Endothelial cell (in vitro differentiated cells): ENCODE measurements around the gene ATP6V0B. TPM values are rescaled to one million over a fixed set of nuclear protein-coding genes. Genes with fewer than 3 reads are reported as not detected.
A peak's percentile ranks its signal among the peaks of the same experiment; 100 is the strongest.

Experiments used
- DNase-seq: peaks from one replicate; pipeline ENCODE4 v3.0.0; 2021; ENCODE audit warnings: low spot score
- H3K27ac Mint-ChIP-seq: one replicate; pipeline ENCODE4 v1.8.0; 2021; ENCODE audit warnings: mixed read lengths, inconsistent platforms; ENCODE audit not compliant: unreplicated experiment
- H3K27me3 Mint-ChIP-seq: one replicate; pipeline ENCODE4 v1.8.0; 2021; ENCODE audit warnings: mild to moderate bottlenecking, moderate library complexity, mixed read lengths, inconsistent platforms; ENCODE audit not compliant: unreplicated experiment
- H3K36me3 Mint-ChIP-seq: one replicate; pipeline ENCODE4 v1.8.0; 2021; ENCODE audit warnings: mild to moderate bottlenecking, low read depth, mixed read lengths, inconsistent platforms; ENCODE audit not compliant: unreplicated experiment
- H3K4me1 Mint-ChIP-seq: one replicate; pipeline ENCODE4 v1.8.0; 2021; ENCODE audit warnings: mild to moderate bottlenecking, mixed read lengths, inconsistent platforms; ENCODE audit not compliant: unreplicated experiment
- H3K4me3 Mint-ChIP-seq: one replicate; pipeline ENCODE4 v1.8.0; 2021; ENCODE audit warnings: mild to moderate bottlenecking, mixed read lengths, inconsistent platforms; ENCODE audit not compliant: unreplicated experiment
- H3K9me3 Mint-ChIP-seq: one replicate; pipeline ENCODE4 v1.8.0; 2021; ENCODE audit warnings: mixed read lengths, inconsistent platforms; ENCODE audit not compliant: unreplicated experiment
- total RNA-seq: library from RNA; stranded (reverse); fragmentation: NEBNext Ultra II Directional; extraction: Animal tissue kit (Norgen Biotek cat#: 25700); gene quantifications from one replicate; pipeline ENCODE4 v1.2.1, GENCODE V29; 2021; ENCODE audit not compliant: unreplicated experiment
- TF ChIP-seq, protein P1 (sequence below): fragments of 200-600 bp; sonication (generic); IDR thresholded peaks from one replicate; pipeline ENCODE4 v1.5.0; 2021; ENCODE audit warnings: antibody characterized with exemption; ENCODE audit not compliant: unreplicated experiment

ATP6V0B gene
- total RNA-seq, 1 donor from 2014 or later = 94.5 TPM

DNA sequence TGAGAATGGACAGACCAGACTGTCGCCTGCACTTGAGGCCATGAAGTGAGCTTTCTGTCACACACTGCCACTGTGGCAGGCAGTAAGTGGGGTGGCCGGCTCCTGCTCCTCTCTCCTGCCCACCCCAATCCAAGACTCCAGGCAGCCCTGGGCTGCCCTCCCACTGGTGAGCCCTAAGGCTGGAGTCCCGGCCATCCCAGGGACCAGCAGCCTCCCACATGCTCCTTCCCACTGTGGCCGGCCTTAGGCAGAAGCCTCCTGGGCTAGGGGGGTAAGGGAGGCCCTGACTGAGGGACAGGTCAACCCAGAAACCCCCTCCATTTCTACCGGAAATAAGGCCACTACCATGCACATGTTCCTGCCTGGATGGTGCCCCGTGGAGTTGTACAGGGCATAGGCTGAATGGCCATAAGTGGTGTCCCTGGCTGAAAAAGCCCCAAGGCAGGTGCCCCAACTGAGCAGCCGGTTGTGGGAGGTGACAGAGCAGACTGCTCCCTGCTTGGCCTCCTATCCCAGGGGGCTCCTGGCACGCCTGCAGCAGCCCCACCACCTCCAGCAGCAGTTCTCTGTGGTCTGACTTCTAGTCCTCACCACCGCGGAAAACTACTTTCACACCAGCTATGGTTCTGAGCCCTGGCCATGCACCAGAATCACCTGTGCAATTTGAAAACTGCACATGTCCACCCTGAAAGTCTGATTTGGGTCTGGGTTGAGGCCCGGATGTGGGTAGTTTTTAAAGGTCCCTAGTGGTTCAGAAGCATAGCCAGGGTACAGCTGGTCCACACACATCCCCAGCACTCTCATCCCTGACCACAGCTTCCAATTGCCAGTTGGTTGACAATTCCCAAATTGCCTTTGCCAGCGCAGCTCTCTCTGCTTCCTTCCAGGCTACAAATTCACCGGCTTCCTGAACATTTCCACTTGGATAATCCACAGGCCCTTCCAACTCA, 42.8 kb upstream of the ATP6V0B start:
- TF ChIP-seq, protein P1, sequence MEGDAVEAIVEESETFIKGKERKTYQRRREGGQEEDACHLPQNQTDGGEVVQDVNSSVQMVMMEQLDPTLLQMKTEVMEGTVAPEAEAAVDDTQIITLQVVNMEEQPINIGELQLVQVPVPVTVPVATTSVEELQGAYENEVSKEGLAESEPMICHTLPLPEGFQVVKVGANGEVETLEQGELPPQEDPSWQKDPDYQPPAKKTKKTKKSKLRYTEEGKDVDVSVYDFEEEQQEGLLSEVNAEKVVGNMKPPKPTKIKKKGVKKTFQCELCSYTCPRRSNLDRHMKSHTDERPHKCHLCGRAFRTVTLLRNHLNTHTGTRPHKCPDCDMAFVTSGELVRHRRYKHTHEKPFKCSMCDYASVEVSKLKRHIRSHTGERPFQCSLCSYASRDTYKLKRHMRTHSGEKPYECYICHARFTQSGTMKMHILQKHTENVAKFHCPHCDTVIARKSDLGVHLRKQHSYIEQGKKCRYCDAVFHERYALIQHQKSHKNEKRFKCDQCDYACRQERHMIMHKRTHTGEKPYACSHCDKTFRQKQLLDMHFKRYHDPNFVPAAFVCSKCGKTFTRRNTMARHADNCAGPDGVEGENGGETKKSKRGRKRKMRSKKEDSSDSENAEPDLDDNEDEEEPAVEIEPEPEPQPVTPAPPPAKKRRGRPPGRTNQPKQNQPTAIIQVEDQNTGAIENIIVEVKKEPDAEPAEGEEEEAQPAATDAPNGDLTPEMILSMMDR = no peak
- Mint-ChIP-seq H3K27ac (no peak overlapping the region), H3K36me3 (peaks cover 7% of the 10 kb centered on the region), H3K4me3 (no peak overlapping the region), H3K4me1 (peaks cover 4% of the 10 kb centered on the region), H3K27me3 (peaks cover 12% of the 10 kb centered on the region), H3K9me3 (no peaks in the 10 kb centered on the region)
- no peak for DNase-seq

GRCh38 chr1:43932786-43933385, 41.9 kb upstream of the ATP6V0B start:
- no peak overlapping the region for H3K27ac Mint-ChIP-seq
- peaks cover 4% of the 10 kb centered on the region for H3K4me1 Mint-ChIP-seq
- H3K4me3 Mint-ChIP-seq = peak overlapping the region; percentile 62
- H3K9me3 Mint-ChIP-seq = no peaks in the 10 kb centered on the region
- no peak for DNase-seq
- peaks cover 12% of the 10 kb centered on the region for H3K27me3 Mint-ChIP-seq
- peaks cover 7% of the 10 kb centered on the region for H3K36me3 Mint-ChIP-seq
- TF ChIP-seq, protein P1 = no peak

GRCh38 chr1:43933386-43934100, 41.2 kb upstream of the ATP6V0B start, which contains the start of gene ARTN:
Gene ARTN (plus strand): TSS chr1:43933801. CDS start chr1:43935657, 1,856 bp downstream.
- DNase-seq = peak; percentile 30
- Mint-ChIP-seq H3K9me3 (no peaks in the 10 kb centered on the region), H3K27ac (no peak within 1 kb of the TSS), H3K4me3 (peak within 1 kb of the TSS; percentile 62), H3K27me3 (peaks cover 12% of the 10 kb centered on the region), H3K4me1 (peaks cover 4% of the 10 kb centered on the region), H3K36me3 (peaks cover 7% of the 10 kb centered on the region)
- TF ChIP-seq, protein P1 = no peak

- H3K4me3 Mint-ChIP-seq = no peak overlapping the region
- TF ChIP-seq, protein P1 = peak; percentile 85
- peaks cover 7% of the 10 kb centered on the region for H3K36me3 Mint-ChIP-seq
- no peak overlapping the region for H3K27ac Mint-ChIP-seq
- DNase-seq = peak; percentile 75
- H3K9me3 Mint-ChIP-seq = no peaks in the 10 kb centered on the region
- H3K4me1 Mint-ChIP-seq = peaks cover 4% of the 10 kb centered on the region
- peaks cover 12% of the 10 kb centered on the region for H3K27me3 Mint-ChIP-seq
Observed at GRCh38 chr1:43934101-43934985, 40.4 kb upstream of the ATP6V0B start.
